ENCODE data around the gene SLC14A1. TPM values are rescaled to one million over a fixed set of nuclear protein-coding genes. Genes with fewer than 3 reads are reported as not detected.

The SLC14A1 gene
- total and polyA plus RNA-seq, 2 donors from 2014 or later: 8.5 to 15.3 TPM

- FAIRE-seq: no peak
- Histone ChIP-seq H3K4me3 (ENCODE audit: low read length in 3 of 3) (no peak overlapping the region), H3K9me3 (ENCODE audit: control insufficient read depth in 2 of 3, insufficient read depth in 1 of 3, low read length in 3 of 3) (no peaks in the 10 kb centered on the region), H3K4me1 (ENCODE audit: control insufficient read depth in 2 of 3, insufficient read depth in 2 of 3, low read depth in 1 of 3, low read length in 3 of 3) (no peaks in the 10 kb centered on the region), H3K9ac (ENCODE audit: low read length in 3 of 3) (no peak overlapping the region), H3K27ac (ENCODE audit: low read depth in 2 of 2, low read length in 2 of 2) (no peak overlapping the region), H3K27me3 (ENCODE audit: control insufficient read depth, insufficient read depth, low read length) (no peaks in the 10 kb centered on the region), H3K36me3 (ENCODE audit: control insufficient read depth in 2 of 3, insufficient read depth in 3 of 3, low read length in 3 of 3) (no peaks in the 10 kb centered on the region)
- TF ChIP-seq CTCF (IDR thresholded peaks at IDR 0.05; ENCODE audit: borderline replicate concordance, extremely low read depth, insufficient read depth): no peak
- DNase-seq: no peak
- intact Hi-C loops (cut with DNase I): no loop called here
Measured at GRCh38 chr18:45684341-45685115, 39.5 kb upstream of the SLC14A1 start.

GRCh38 chr18:45686891-45687611 is 36.9 kb upstream of the SLC14A1 start:
- no peaks in the 10 kb centered on the region for H3K9me3 ChIP-seq (ENCODE audit: control insufficient read depth in 2 of 3, insufficient read depth in 1 of 3, low read length in 3 of 3)
- TF ChIP-seq CTCF (IDR thresholded peaks at IDR 0.05; ENCODE audit: borderline replicate concordance, extremely low read depth, insufficient read depth): no peak
- no peaks in the 10 kb centered on the region for H3K36me3 ChIP-seq (ENCODE audit: control insufficient read depth in 2 of 3, insufficient read depth in 3 of 3, low read length in 3 of 3)
- H3K4me1 ChIP-seq (ENCODE audit: control insufficient read depth in 2 of 3, insufficient read depth in 2 of 3, low read depth in 1 of 3, low read length in 3 of 3): peaks cover 0 to 2% (median 0%) of the 10 kb centered on the region in 3 donors
- no peak overlapping the region for H3K4me3 ChIP-seq (ENCODE audit: low read length in 3 of 3)
- peak in 2 of 5 donors; percentile 35 to 77 for DNase-seq
- intact Hi-C loops (cut with DNase I): no loop called here
- no peak overlapping the region for H3K9ac ChIP-seq (ENCODE audit: low read length in 3 of 3)
- H3K27me3 ChIP-seq (ENCODE audit: control insufficient read depth, insufficient read depth, low read length): no peaks in the 10 kb centered on the region
- FAIRE-seq: no peak
- H3K27ac ChIP-seq (ENCODE audit: low read depth in 2 of 2, low read length in 2 of 2): no peak overlapping the region

DNA sequence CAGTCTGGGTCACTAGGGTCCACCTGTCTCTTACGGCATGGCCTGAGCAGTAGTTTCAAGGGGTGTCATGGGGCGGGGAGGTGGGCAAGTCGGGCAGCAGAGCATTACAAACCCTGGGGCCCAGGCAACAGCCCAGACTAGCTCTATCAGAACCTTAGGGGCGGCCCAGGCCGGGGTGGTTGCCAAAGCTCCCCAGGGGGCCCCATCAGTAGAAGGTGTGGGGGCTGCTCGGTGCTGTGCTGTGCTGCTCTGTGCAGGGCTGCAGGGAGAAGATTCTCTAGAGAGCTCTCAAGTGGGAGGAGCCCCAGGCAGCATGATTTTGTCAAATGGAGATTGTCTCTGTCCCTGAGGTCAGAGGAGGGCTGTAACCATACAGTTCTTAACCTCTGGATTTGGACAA is 36.4 kb upstream of the SLC14A1 start:
- DNase-seq (peak in 1 of 5 donors; percentile 67), FAIRE-seq (no peak)
- Histone ChIP-seq H3K9me3 (ENCODE audit: control insufficient read depth in 2 of 3, insufficient read depth in 1 of 3, low read length in 3 of 3) (no peaks in the 10 kb centered on the region), H3K27ac (ENCODE audit: low read depth in 2 of 2, low read length in 2 of 2) (no peak overlapping the region), H3K9ac (ENCODE audit: low read length in 3 of 3) (no peak overlapping the region), H3K4me1 (ENCODE audit: control insufficient read depth in 2 of 3, insufficient read depth in 2 of 3, low read depth in 1 of 3, low read length in 3 of 3) (peaks cover 0 to 2% (median 0%) of the 10 kb centered on the region in 3 donors), H3K36me3 (ENCODE audit: control insufficient read depth in 2 of 3, insufficient read depth in 3 of 3, low read length in 3 of 3) (no peaks in the 10 kb centered on the region), H3K27me3 (ENCODE audit: control insufficient read depth, insufficient read depth, low read length) (no peaks in the 10 kb centered on the region), H3K4me3 (ENCODE audit: low read length in 3 of 3) (no peak overlapping the region)
- intact Hi-C loops (cut with DNase I): no loop called here
- TF ChIP-seq CTCF (IDR thresholded peaks at IDR 0.05; ENCODE audit: borderline replicate concordance, extremely low read depth, insufficient read depth): no peak
